ENCODE data around the gene ZNF185. TPM values are rescaled to one million over a fixed set of nuclear protein-coding genes. Genes with fewer than 3 reads are reported as not detected.

The ZNF185 gene
- total and polyA plus RNA-seq, 10 of the 15 experiments (the other 5 are each of a cell fraction or from before 2014, with no cell fraction given) = 0.23 to 1.3 (median 0.55) TPM

DNA sequence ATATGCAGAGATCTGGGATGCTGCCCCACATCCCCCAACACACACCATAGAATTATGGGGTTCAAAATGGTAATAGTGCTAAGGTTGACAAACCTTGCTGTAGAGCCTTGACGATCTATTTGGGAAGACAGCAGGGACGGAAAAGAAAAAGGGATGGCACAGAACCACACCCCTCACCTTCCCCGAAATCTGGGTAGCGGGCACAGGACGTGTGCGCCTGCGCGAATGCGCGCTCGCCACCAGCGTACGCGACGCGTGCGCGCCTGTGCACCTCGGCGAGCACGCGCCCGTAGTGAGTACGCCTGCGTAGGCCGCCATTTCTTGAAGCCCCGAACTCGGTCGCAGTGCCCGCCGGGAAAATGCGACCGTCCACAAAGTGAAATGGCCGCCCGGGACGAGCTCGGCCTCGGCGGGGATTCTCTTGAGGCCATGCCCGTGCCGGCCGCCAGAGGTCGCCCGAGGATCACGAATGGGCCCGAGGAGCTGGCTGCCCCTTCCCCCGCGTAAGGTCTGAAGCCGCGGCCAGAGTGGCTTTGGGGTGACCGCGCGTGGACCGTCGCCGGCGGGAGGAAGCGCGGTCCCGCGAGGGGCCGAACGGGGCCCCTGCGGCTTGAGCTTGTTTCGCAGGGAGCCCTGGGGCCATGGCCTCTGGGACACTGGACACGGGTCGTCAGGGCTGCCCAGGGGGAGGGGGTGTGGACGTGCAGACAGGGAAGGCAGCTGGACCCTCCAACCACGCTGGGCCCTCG is 43.6 kb downstream of the ZNF185 start (continued):
- TF ChIP-seq FOS (IDR thresholded peaks at IDR 0.05; ENCODE audit: borderline replicate concordance, extremely low read depth, insufficient read length) (no peak), RCOR1 (conservative IDR thresholded peaks at IDR 0.05; ENCODE audit: low read depth, low read length) (no peak), ZNF384 (IDR thresholded peaks at IDR 0.05; ENCODE audit: borderline replicate concordance, low read depth, low read length) (no peak), NFXL1 (IDR thresholded peaks at IDR 0.05; ENCODE audit: borderline replicate concordance) (no peak), CBX3 (IDR thresholded peaks at IDR 0.05; ENCODE audit: borderline replicate concordance, low read depth) (no peak), ATF7 (IDR thresholded peaks at IDR 0.05; ENCODE audit: low read depth) (no peak), ASH2L (IDR thresholded peaks at IDR 0.05; ENCODE audit: borderline replicate concordance, low read depth) (no peak), CREB1 (IDR thresholded peaks at IDR 0.05; ENCODE audit: low read depth) (0 out of 2 replicates have a peak, but pooled peaks have one; percentile 46), CEBPB (IDR thresholded peaks at IDR 0.05; ENCODE audit: borderline replicate concordance in 1 of 2, low read depth in 2 of 2, low read length in 2 of 2) (no peak), GABPA (IDR thresholded peaks at IDR 0.05; ENCODE audit: low read depth) (no peak), RB1 (IDR thresholded peaks at IDR 0.05; ENCODE audit: borderline replicate concordance) (no peak; the same call in 1 of the 2 replicates), ZNF207 (IDR thresholded peaks at IDR 0.05; ENCODE audit: borderline replicate concordance) (peak; percentile 83; the same call in 1 of the 2 replicates), NR2C1 (IDR thresholded peaks at IDR 0.05) (peak; percentile 62; the same call in 1 of the 2 replicates), LARP7 (IDR thresholded peaks at IDR 0.05) (no peak), FOXM1 (IDR thresholded peaks at IDR 0.05; ENCODE audit: low read depth, low read length) (no peak), TCF12 (IDR thresholded peaks at IDR 0.05; ENCODE audit: low read depth, low read length) (no peak), MXI1 (IDR thresholded peaks at IDR 0.05; ENCODE audit: low read depth, low read length) (no peak), PAX5 (IDR thresholded peaks at IDR 0.05; ENCODE audit: borderline replicate concordance, low read depth, low read length) (no peak), BACH1 (IDR thresholded peaks at IDR 0.05; ENCODE audit: borderline replicate concordance) (peak; percentile 0; the same call in 1 of the 2 replicates)
- TF ChIP-seq, protein P1, sequence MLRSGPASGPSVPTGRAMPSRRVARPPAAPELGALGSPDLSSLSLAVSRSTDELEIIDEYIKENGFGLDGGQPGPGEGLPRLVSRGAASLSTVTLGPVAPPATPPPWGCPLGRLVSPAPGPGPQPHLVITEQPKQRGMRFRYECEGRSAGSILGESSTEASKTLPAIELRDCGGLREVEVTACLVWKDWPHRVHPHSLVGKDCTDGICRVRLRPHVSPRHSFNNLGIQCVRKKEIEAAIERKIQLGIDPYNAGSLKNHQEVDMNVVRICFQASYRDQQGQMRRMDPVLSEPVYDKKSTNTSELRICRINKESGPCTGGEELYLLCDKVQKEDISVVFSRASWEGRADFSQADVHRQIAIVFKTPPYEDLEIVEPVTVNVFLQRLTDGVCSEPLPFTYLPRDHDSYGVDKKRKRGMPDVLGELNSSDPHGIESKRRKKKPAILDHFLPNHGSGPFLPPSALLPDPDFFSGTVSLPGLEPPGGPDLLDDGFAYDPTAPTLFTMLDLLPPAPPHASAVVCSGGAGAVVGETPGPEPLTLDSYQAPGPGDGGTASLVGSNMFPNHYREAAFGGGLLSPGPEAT (IDR thresholded peaks at IDR 0.05; ENCODE audit: low read depth) = peak; percentile 95
- TF ChIP-seq, protein P2, sequence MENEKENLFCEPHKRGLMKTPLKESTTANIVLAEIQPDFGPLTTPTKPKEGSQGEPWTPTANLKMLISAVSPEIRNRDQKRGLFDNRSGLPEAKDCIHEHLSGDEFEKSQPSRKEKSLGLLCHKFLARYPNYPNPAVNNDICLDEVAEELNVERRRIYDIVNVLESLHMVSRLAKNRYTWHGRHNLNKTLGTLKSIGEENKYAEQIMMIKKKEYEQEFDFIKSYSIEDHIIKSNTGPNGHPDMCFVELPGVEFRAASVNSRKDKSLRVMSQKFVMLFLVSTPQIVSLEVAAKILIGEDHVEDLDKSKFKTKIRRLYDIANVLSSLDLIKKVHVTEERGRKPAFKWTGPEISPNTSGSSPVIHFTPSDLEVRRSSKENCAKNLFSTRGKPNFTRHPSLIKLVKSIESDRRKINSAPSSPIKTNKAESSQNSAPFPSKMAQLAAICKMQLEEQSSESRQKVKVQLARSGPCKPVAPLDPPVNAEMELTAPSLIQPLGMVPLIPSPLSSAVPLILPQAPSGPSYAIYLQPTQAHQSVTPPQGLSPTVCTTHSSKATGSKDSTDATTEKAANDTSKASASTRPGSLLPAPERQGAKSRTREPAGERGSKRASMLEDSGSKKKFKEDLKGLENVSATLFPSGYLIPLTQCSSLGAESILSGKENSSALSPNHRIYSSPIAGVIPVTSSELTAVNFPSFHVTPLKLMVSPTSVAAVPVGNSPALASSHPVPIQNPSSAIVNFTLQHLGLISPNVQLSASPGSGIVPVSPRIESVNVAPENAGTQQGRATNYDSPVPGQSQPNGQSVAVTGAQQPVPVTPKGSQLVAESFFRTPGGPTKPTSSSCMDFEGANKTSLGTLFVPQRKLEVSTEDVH (IDR thresholded peaks at IDR 0.05; ENCODE audit: low read depth, partially characterized antibody) = no peak
- TF ChIP-seq, protein P3, sequence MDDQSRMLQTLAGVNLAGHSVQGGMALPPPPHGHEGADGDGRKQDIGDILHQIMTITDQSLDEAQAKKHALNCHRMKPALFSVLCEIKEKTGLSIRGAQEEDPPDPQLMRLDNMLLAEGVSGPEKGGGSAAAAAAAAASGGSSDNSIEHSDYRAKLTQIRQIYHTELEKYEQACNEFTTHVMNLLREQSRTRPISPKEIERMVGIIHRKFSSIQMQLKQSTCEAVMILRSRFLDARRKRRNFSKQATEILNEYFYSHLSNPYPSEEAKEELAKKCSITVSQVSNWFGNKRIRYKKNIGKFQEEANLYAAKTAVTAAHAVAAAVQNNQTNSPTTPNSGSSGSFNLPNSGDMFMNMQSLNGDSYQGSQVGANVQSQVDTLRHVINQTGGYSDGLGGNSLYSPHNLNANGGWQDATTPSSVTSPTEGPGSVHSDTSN (IDR thresholded peaks at IDR 0.05; ENCODE audit: insufficient replicate concordance, low read depth, low read length) = no peak
- TF ChIP-seq, protein P4, sequence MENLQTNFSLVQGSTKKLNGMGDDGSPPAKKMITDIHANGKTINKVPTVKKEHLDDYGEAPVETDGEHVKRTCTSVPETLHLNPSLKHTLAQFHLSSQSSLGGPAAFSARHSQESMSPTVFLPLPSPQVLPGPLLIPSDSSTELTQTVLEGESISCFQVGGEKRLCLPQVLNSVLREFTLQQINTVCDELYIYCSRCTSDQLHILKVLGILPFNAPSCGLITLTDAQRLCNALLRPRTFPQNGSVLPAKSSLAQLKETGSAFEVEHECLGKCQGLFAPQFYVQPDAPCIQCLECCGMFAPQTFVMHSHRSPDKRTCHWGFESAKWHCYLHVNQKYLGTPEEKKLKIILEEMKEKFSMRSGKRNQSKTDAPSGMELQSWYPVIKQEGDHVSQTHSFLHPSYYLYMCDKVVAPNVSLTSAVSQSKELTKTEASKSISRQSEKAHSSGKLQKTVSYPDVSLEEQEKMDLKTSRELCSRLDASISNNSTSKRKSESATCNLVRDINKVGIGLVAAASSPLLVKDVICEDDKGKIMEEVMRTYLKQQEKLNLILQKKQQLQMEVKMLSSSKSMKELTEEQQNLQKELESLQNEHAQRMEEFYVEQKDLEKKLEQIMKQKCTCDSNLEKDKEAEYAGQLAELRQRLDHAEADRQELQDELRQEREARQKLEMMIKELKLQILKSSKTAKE (IDR thresholded peaks at IDR 0.05; ENCODE audit: low read depth, poor library complexity, severe bottlenecking) = no peak

Data from GM12878 (cell line).